ENCODE measurements around the gene AKT1S1.
"Not testable (repeated sequence)": the region's sequence is repeated elsewhere in the genome, so short reads cannot be mapped to it uniquely, and the experiment has no call there.

AKT1S1 gene

GRCh38 chr19:49833599-49833998, 43.6 kb downstream of the AKT1S1 start:
- DNase-seq = no peak

- DNase-seq = no peak
Measured at GRCh38 chr19:49832556-49832955, 44.6 kb downstream of the AKT1S1 start.

GRCh38 chr19:49831592-49831991, 45.6 kb downstream of the AKT1S1 start:
- no peak for DNase-seq

GRCh38 chr19:49830766-49831165, 46.4 kb downstream of the AKT1S1 start:
- DNase-seq = no peak

- DNase-seq = no peak
Measured at GRCh38 chr19:49829721-49830120, 47.4 kb downstream of the AKT1S1 start.

- DNase-seq = no peak
Measured at GRCh38 chr19:49829200-49829599, 48.0 kb downstream of the AKT1S1 start.

GRCh38 chr19:49827034-49827433, 50.1 kb downstream of the AKT1S1 start:
- no peak for DNase-seq

- DNase-seq = no peak
Measured at GRCh38 chr19:49824662-49825061, 52.5 kb downstream of the AKT1S1 start.

GRCh38 chr19:49823472-49823871, 53.7 kb downstream of the AKT1S1 start:
- DNase-seq = no peak

- DNase-seq = no peak
Measured at GRCh38 chr19:49820125-49820524, 57.0 kb downstream of the AKT1S1 start.

- DNase-seq = not testable (repeated sequence)
Measured at GRCh38 chr19:49819452-49820115, 57.6 kb downstream of the AKT1S1 start.
